Heart right ventricle (tissue), 16 donors: ENCODE measurements around the gene KCNC1. TPM values are rescaled to one million over a fixed set of nuclear protein-coding genes. Genes with fewer than 3 reads are reported as not detected.

ENCODE experiments used
- ATAC-seq, 8 donors: fragments of 200-7000 bp; cut with Tn5 transposase; one replicate each; pipeline ENCODE4 v1.9.1; 2020; ENCODE audit warnings: mild to moderate bottlenecking in 8 of 8, moderate library complexity in 8 of 8, moderate number of reproducible peaks in 1 of 8
- DNase-seq, 2 donors: peaks; one replicate each; pipeline ENCODE4 v3.0.0-alpha.2; 2020
- H3K27ac ChIP-seq, 10 donors: fragments of 200-600 bp; sonication (generic) in 2 of 10; one replicate each; pipeline versions ENCODE4 v1.5.0 to v1.8.0; 2020 to 2022; ENCODE audit warnings: mild to moderate bottlenecking in 3 of 10
- H3K27me3 ChIP-seq, 7 donors: fragments of 200-600 bp; one replicate each; pipeline ENCODE4 v1.8.0; 2021 to 2022; ENCODE audit warnings: mild to moderate bottlenecking in 2 of 7
- H3K36me3 ChIP-seq, 9 donors: fragments of 200-600 bp; sonication (generic) in 1 of 9; one replicate each; pipeline versions ENCODE4 v1.5.0 to v1.8.0; 2020 to 2022; ENCODE audit warnings: mild to moderate bottlenecking in 2 of 9
- H3K4me1 ChIP-seq, 9 donors: fragments of 200-600 bp; sonication (generic) in 1 of 9; one replicate each; pipeline versions ENCODE4 v1.5.0 to v1.8.0; 2020 to 2022; ENCODE audit warnings: mild to moderate bottlenecking in 4 of 9
- H3K4me3 ChIP-seq, 10 donors: fragments of 200-600 bp; sonication (generic) in 2 of 10; one replicate each; pipeline versions ENCODE4 v1.5.0 to v1.8.0; 2020 to 2022; ENCODE audit warnings: mild to moderate bottlenecking in 7 of 10, moderate library complexity in 2 of 10
- H3K9me3 ChIP-seq, 11 donors: fragments of 200-600 bp in 10 of 11; sonication (generic) in 2 of 11; one replicate each; pipeline versions ENCODE4 v1.5.0 to v1.8.0; 2013 to 2022; ENCODE audit warnings: mild to moderate bottlenecking in 2 of 11, control low read depth in 1 of 11, moderate library complexity in 1 of 11
- WGBS, 2 donors: extraction: QIAGEN DNeasy Blood & Tissue Kit; methylation state at CpG; one replicate each; pipeline ENCODE4 v1.1.7; 2013; ENCODE audit warnings: inconsistent platforms in 1 of 2; 5-methylcytosine and 5-hydroxymethylcytosine counted together
- intact Hi-C, 10 donors: fragments of 100-400 bp; cut with DNase I; formaldehyde crosslinking; loops; one replicate each; pipeline versions ENCODE4 v1.11.1 to v1.14.2; 2022
- polyA plus RNA-seq, 2 donors: library from polyadenylated mRNA; stranded (reverse); fragments of 200-250 nt; gene quantifications; one replicate each; pipeline ENCODE4 v1.2.3, GENCODE V29; 2013
- total RNA-seq, 10 donors: library from RNA; stranded (reverse); fragmentation: NEBNext Ultra II Directional in 3 of 10; extraction: Animal tissue kit (Norgen Biotek cat#: 25700) in 3 of 10; gene quantifications; one replicate each; pipeline versions ENCODE4 v1.2.1 to v1.2.4, GENCODE V29; 2021 to 2023
- TF ChIP-seq, protein P1 (sequence below), 9 donors: fragments of 200-600 bp; sonication (generic) in 2 of 9; IDR thresholded peaks; one replicate each; pipeline versions ENCODE4 v1.5.0 to v1.8.0; 2021 to 2022; ENCODE audit warnings: antibody characterized with exemption in 9 of 9, mild to moderate bottlenecking in 5 of 9, moderate library complexity in 1 of 9
- donor health status: Arrhythmogenic right ventricular cardiomyopathy.
- donor health status: ischemic (EF 13 %, LVEDD 7.1; RV severe dilation, severe dysfunction).
- donor health status: healthy with polysubstance abuse.
- donor health status: DM: no; HTN: yes; CAD: no.
- donor health status: DM: no; HTN: no; CAD: no.
- donor health status: ischemic (EF 25% LVEDD 6.9; RV normal size, moderate dysfunction).
- donor health status: ischemic (EF 25% LVEDD 5.7; RV mildly dilated, moderate dysfunction).
- donor health status: healthy.
- donor health status: DM: yes; HTN: yes; CAD: no.
- donor health status: Ischemic cardiomyopathy.
- donor health status: ischemic (EF 35%, LVEDD 5.7; RV mildly dilated, moderate dysfunction).
- donor health status: nonischemic (EF 11% LVEDD 7.7; RV severe dilation, severe dysfunction).
- donor health status: DM: yes; HTN: yes; CAD: no.
- donor health status: PGD.
- donor health status: ischemic (EF 29% LVEDD 5.4; RV normal size, mild dysfunction).
- donor health status: nonischemic (EF 23%, LVEDD 6.1; RV moderate dilation, normal function).

The KCNC1 gene
- total and polyA plus RNA-seq, 12 donors: 0.04 to 0.09 (median 0.06) TPM; not detected in 8

DNA sequence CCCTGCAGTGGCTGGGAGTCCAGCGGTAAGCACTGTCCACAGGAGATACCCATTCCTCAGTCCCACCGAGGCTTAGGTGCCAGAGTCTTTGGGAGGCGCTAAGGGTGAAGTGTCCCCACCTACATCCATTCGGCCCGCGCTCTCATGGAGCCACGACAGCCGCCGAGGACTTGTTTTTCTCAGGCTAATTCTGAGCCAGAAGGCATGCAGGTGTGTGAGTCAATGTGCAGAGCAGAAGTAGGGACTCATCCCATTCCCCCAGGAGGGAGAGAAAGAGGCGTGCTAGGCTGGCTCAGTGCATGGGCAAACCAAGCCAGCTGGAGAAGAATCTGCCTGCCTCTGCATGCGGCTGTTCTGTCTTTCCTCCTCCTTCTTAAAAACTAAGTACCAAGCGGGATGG is 46.6 kb downstream of the KCNC1 start:
- Histone ChIP-seq H3K27me3 (no peaks in the 10 kb centered on the region), H3K9me3 (no peaks in the 10 kb centered on the region), H3K4me3 (no peak overlapping the region), H3K4me1 (no peaks in the 10 kb centered on the region), H3K36me3 (no peaks in the 10 kb centered on the region), H3K27ac (no peak overlapping the region)
- no peak for DNase-seq
- TF ChIP-seq, protein P1, sequence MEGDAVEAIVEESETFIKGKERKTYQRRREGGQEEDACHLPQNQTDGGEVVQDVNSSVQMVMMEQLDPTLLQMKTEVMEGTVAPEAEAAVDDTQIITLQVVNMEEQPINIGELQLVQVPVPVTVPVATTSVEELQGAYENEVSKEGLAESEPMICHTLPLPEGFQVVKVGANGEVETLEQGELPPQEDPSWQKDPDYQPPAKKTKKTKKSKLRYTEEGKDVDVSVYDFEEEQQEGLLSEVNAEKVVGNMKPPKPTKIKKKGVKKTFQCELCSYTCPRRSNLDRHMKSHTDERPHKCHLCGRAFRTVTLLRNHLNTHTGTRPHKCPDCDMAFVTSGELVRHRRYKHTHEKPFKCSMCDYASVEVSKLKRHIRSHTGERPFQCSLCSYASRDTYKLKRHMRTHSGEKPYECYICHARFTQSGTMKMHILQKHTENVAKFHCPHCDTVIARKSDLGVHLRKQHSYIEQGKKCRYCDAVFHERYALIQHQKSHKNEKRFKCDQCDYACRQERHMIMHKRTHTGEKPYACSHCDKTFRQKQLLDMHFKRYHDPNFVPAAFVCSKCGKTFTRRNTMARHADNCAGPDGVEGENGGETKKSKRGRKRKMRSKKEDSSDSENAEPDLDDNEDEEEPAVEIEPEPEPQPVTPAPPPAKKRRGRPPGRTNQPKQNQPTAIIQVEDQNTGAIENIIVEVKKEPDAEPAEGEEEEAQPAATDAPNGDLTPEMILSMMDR (IDR thresholded peaks at IDR 0.05): no peak
- 84 to 91% methylated on average over 12 of the region's 12 CpGs for WGBS, 2 donors
- intact Hi-C loops: no loop called here
- ATAC-seq: no peak

DNA sequence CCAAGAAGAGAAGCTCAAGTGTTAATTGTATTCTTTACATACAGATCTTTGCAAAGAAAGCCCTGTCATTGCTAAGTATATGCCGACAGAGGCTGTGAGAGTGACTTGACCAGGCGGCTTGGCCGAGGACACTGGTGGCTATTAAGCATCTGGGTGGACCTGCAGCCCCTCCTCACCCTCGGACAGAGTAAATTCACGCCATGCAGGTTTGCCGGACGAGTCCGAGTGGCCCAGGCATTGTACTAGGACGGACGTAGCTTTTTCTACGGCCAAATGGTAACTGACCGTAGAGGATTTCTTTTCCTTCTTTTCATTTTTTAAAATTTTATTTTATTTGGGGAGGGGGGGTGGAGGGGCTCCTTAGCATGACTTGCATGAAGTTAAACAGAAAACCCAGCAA is 47.0 kb downstream of the KCNC1 start:
- no peak for DNase-seq
- no peaks in the 10 kb centered on the region for H3K36me3 ChIP-seq
- H3K4me1 ChIP-seq: no peaks in the 10 kb centered on the region
- 92 to 93% methylated on average over 12 of the region's 12 CpGs for WGBS, 2 donors
- ATAC-seq: no peak
- H3K9me3 ChIP-seq: no peaks in the 10 kb centered on the region
- intact Hi-C loops: no loop called here
- TF ChIP-seq, protein P1 (IDR thresholded peaks at IDR 0.05): no peak
- H3K4me3 ChIP-seq: no peak overlapping the region
- no peaks in the 10 kb centered on the region for H3K27me3 ChIP-seq
- H3K27ac ChIP-seq: no peak overlapping the region

DNA sequence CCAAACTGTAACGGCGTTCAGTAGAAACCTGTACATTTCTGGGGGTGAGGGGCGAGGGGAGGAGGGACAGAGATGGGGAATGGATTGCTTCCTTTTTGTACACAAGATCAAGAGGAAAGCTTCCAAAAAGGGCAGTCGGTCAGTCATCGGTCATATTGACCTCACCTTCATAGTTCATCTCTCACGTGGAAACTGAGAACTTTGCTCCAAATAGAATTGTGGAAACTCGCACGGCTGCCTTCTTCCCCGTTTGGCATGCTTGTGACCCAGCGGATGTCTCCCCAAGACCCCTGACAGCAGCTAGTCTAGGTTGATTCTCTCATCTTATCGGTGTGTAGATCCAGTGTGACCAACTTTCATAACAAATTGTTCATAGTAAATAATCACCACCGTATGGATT is 47.6 kb downstream of the KCNC1 start:
- no peak for DNase-seq
- Histone ChIP-seq H3K9me3 (no peaks in the 10 kb centered on the region), H3K36me3 (no peaks in the 10 kb centered on the region), H3K4me3 (no peak overlapping the region), H3K27ac (no peak overlapping the region), H3K4me1 (no peaks in the 10 kb centered on the region), H3K27me3 (no peaks in the 10 kb centered on the region)
- no peak for ATAC-seq
- TF ChIP-seq, protein P1 (IDR thresholded peaks at IDR 0.05): no peak
- WGBS, 2 donors: 91% methylated on average over 12 of the region's 12 CpGs
- intact Hi-C loops: no loop called here

DNA sequence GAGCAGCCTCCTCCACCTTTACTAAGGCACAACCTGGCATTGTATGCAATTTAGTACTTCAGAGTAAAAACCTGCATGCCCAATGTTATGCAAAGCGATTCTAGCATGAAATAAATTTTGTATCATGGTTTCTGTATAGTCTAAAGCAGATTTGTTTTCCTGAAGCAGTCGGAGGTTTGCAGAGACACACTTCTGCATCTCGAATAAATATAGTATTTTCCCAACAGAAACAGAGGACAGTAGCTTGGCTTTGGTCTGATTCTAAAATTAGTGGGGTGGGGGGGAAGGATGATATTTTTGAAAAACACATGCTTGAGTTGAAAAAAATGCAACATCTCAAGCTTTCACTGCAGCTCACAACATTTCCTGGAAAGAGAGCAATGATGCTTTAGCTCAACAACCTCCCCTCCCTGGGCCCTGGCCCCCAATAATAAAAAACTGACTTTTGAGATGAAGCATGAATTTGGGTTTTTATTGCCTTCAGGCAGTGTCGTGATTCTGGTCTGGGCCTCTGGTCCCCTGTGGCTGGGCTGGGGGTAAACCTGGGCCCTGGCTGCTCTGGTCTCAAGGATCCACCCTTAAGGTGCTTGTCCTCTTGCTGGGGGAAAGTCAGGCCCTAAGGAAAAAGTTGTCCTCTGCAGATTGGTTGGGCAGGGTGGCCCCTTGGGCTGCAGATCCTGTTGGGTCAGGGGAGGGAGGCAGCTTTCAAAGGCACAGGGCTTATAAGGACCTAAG is 48.2 kb downstream of the KCNC1 start:
- TF ChIP-seq, protein P1 (IDR thresholded peaks at IDR 0.05): no peak
- H3K9me3 ChIP-seq: no peaks in the 10 kb centered on the region
- no peaks in the 10 kb centered on the region for H3K27me3 ChIP-seq
- H3K27ac ChIP-seq: no peak overlapping the region
- ATAC-seq: no peak
- H3K36me3 ChIP-seq: no peaks in the 10 kb centered on the region
- no peak for DNase-seq
- H3K4me1 ChIP-seq: no peaks in the 10 kb centered on the region
- WGBS, 2 donors: 84 to 86% methylated on average over 4 of the region's 4 CpGs
- no peak overlapping the region for H3K4me3 ChIP-seq
- intact Hi-C loops: no loop called here
